Measurements from ENCODE around the gene SLC22A14.

SLC22A14 gene

DNA sequence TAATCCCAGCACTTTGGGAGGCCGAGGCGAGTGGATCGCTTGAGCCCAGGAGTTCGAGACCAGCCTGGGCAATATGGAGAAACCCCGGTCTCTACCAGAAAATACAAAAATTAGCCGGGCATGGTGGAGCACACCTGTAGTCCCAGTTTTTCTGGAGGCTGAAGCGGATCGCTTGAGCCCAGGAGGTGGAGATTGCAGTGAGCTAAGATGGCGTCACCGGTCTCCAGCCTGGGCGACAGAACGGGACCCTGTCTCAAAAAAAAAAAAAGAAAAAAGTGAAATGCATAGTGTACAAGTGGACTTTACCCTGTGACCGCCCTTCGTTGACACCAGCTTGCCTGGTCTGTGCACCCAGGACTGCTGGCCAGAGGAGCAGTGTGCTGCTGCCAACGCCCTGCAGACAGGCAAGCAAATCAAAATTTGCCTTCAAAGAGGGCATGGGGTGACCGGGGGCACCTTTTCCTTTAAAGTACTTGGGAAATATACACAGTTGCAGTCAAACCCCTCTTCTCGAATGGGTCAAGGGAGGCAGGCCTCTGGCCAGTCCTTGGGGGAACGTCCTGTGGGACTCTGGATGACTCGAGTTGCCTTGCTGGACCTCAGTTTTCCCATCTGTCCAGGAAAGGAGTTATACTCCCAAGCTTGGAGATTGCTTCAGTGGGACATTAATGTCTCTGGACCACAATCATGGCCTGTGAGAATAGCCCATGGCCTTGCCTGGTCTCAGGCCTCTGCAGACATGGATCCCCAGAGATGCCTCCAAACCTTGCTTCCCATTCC lies 65.5 kb downstream of the SLC22A14 start:
- DNase-seq: no peak

DNA sequence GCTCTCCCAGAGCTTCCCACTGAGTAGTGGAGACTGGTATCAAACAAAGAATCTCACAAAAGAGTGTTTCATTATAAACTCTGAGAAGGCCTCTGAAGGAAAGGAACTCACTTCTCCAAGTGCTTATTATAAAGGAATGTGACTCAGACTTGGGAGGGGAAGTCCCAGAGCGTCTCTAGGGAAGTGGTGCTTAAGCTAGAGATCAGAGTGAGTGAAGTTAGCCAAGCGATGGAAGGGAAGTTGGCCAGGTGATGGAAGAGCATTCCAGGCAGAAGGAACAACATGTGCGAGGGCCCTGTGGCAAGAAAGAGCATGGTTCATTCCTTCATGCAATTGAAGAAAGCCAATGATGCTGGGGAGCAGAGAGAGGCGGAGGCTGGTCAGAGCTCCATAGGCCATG lies 66.8 kb downstream of the SLC22A14 start:
- DNase-seq: no peak

DNA sequence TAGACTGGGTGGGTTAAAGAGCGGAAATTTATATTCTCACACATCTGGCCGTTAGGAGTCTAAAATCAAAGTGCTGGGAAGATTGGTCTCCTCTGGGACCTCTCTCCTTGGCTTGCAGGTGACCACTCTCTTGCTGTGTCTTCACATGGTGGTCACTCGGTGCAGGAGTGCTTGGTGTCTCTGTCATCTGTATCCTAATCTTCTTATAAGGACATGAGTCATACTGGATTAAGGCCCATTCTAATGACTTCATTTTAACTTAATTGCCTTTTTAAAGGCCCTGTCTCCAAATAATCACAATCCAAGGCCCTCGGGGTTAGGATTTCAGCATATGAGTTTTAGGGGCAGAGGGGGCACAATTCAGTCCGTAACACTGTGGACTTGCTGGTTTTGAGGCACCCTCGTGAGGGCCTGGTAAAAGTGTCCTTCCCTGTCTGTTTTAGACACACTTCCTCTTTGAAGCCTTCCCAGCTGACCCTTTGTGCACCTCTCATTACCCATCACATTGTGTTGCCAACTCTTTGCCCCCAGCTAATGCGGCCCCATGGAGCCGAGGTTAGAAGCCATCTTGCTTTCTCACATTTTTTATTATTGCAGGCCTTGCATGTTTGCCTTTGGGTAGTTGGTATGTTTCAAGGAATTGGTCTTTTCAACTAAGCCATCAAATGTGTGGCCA lies 67.7 kb downstream of the SLC22A14 start:
- DNase-seq: no peak

DNA sequence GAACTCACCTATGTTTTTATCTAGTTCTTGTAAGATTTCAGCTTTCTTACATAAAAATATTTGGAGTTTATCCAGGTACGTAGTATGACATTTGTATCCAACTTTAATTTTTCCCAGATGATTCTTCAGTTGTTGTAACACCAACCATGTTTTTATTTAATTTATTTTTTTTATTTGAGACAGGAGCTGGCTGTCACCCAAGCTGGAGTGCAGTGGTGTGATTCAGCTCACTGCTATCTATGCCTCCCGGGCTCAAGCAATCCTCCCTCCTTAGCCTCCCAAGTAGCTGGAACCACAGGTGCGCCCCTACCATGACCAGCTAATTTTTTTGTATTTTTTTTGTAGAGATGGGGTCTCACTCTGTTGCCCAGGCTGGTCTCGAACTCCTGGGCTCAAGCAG lies 71.1 kb downstream of the SLC22A14 start:
- no peak for DNase-seq

DNA sequence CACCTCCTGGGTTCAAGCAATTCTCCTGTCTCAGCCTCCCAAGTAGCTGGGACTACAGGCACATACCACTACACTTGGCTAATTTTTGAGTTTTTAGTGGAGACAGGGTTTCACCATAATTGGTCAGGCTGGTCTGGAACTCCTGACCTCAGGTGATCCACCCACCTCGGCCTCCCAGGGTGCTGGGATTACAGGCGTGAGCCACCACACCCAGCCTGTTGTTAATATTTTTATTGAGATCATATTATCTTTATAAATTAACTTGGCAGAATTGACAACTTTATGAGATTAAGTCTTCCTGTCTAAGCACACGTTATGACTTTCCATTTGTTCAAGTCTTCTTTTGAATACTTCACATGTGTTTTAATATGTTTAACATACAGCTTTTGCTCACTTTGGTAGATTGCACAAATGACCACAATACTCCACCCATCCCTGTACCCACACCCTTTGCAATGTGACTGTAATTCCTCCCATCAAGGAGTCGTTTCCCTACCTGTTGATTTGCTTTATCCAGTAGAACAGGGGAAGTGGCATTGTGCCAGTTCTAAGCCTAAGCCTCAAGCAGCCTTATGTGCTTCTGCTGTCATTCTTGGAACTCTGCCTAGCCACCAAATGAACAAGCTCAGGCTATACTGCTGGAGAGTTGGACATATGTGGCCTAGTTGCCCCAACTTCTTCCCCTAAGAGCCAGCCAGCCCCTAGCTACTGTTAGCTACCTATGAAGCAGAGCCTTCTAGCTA lies 72.7 kb downstream of the SLC22A14 start:
- peak; percentile 60 for DNase-seq

DNA sequence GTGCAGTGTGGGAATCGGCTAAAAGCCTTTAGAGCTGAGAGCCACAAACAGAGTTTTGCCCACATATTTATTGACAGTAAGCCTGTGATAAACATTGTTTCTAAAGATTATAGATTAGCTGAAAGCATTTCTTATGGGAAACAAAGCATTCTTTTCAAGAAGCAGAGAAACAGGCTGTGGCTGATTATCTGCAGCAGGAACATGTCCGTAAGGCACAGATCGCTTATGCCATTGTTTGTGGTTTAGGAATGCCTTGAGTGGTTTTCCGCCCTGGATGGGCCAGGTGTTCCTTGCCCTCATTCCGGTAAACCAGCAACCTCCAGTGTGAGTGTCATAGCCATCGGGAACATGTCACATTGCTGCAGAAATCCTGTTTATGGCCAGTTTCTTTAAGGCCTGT lies 76.9 kb downstream of the SLC22A14 start:
- DNase-seq: no peak

DNA sequence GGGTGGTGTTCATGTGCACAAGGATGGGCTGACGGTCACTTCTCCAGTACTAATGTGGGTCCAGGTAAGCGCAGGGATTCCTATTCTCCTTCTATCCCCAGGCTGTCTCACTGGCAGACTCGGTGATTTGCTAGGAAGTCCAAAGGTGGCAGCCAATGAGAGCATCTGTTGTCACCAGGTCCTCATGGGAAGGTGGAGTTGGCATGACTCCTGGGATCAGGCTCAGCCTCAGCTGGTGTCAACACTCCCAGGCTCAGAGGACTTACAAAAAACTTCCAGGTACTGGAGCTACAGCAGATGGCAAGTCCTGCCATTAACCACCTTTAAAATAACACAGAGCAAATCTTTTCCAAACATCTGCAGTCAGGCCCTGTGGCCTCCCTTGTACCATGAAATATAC lies 78.3 kb downstream of the SLC22A14 start:
- no peak for DNase-seq

DNA sequence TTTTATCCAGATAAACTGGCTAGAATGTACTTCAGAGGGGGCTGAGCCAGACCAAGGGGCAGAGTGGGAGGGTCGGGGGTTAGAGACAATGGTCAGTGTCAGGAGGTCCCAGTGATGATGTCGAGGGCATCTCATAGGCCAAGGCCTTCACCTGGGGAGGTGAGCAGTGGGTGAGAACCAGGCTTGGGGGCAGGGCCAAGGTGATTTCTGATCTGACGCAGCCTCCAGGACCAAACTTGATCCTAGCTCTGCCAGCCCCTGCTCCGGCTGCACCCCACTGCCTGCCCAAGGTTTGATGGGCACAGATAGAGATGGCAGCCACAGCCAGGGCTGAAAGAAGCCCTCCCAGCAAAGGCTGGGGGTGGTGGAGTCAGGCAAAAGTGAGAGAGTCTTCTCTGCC lies 79.4 kb downstream of the SLC22A14 start:
- DNase-seq: no peak

DNA sequence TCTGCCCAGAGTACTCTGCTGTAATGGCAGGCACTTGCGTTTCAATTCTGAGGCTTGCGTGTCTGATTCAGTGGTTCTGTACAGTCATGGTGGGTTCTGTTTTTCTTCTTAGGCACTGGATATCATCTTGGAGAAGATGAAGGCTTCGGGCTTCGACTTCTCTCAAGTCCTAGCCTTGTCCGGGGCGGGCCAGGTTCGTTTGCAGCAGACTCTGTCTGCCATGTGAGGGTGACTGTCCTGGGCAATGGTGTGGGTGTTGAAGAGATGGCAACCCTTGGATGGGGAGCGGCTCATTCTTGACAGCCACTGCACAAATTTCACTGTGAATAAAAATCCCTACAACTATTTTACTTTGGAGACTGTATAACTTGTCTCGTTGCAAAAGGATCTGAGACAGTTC lies 80.7 kb downstream of the SLC22A14 start:
- no peak for DNase-seq

DNA sequence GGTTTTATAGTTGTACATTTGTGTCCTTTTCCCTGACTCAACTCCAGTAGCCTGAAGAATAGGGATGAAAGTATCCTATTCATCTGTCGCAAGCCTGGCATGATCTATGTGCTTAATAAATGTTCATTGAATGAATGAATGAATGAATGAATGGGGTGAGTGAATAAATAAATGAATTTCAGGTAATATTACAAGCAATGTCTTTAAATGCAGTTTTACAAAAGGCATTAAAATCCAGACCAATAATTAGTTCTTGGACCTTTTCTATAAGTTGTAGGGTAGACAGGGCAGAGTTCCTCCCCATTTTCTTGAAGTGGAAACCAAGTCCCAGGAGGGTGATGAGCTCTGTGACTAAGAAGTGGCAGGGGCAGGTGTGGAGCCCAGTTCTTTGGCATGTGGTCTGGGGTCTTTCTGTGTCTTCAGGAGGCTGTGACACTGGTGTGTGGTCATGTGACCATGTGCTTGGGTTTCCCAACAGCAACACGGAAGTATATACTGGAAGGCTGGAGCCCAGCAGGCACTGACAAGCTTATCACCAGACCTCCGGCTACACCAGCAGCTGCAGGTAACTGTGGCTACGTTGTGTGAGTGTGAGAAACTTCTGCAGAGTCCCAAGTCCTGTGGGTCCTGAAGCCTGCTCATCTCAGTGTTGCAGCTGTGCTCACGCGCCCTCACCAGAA lies 82.8 kb downstream of the SLC22A14 start:
- no peak for DNase-seq

DNA sequence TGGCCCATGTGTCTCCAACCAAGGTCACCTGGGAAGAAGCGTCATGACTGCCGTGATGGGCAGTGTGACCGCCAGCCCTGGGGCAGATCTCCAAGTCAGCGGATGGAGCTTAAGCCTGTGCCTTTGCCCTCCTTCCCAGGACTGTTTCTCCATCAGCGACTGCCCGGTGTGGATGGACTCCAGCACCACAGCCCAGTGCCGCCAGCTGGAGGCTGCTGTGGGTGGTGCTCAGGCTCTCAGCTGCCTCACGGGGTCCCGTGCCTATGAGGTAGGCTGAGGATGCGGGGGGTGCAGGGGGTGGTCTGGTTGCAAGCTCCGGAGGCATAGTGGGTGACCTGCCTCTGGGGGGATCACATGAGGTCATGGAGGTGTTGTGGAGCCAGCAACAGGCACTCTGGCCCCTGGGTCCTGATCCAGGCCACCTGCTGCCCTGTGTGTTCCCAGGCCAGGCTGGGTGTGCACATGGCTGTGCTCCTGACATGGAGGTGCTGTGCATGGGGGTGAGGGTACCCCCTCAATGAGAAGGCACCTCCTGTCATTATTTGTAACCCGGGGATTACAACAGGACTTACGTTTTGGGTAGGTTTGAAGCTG lies 83.5 kb downstream of the SLC22A14 start:
- no peak for DNase-seq

DNA sequence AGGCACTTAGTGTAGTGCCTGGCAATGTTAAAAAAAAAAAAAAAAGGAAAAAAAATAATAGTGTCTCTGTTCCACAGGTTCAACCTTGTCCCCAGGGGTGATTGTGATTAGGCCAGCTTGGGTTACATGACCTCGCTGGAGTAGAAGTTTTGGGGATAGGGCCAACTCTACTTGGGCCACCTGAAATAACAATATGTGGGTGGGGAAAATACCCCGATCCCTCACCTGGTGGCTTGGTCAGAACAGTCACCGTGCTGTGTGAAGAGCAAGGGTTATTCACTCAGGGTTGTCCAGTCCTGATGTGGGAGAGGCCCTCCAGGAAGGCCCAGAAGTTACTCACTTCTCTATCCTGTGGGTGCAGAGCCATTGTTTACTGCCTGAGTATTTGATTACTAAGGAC lies 84.0 kb downstream of the SLC22A14 start:
- DNase-seq: no peak

DNA sequence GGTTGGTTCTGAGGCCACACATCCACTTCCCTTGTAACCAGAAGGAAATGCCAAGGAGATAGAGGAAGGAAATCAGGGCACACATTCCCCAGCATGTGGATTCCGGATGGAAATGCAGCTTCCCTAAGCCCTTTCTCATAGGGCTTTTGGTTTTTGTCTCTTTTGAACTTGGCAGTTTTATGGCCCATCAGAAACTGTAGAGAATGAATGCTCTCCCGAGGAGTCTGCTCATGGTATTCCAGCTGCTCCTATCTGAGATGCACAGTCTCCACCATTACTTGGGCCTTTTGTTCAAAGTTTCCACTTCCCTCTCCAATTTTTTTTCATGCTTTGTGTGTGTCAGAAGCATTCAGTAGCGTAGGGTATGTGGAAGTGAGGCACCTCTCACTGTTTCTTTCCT lies 85.7 kb downstream of the SLC22A14 start:
- no peak for DNase-seq
